ENCODE measurements around the gene RAI1.

DNA sequence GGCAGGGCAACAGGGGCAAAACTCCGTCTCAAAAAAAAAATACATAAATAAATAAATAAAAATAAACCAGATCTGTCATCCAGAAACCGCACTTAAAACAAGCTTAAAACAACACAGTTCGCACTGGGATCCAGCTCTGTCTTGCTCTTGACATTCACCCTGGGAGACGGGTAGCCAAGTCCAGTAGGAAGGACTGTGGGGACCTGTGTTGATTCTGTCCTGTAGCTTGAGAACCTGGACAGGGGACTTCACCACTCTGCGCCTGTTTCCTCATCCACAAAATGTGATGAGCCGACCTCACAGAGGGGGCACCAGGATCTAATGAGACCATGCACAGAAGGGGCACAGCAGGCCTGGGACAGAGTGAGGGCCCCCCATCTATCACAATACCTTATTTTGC lies 1.5 kb upstream of the RAI1 start:
- TF ChIP-seq FOXP2 (optimal IDR thresholded peaks at IDR 0.05; ENCODE audit: control extremely low read depth, extremely low read length, insufficient read depth) (no peak), EZH2 (IDR thresholded peaks at IDR 0.05) (no peak), POLR2AphosphoS5 (IDR thresholded peaks at IDR 0.05; ENCODE audit: borderline replicate concordance, low read depth, low read length) (no peak)
